Mesothelial cell of epicardium (in vitro differentiated cells): ENCODE results near the gene NANOS1. TPM values are rescaled to one million over a fixed set of nuclear protein-coding genes. Genes with fewer than 3 reads are reported as not detected.

ENCODE experiments used
- DNase-seq, 2 experiments: peaks; one replicate each; pipeline ENCODE4 v3.0.0; 2021; ENCODE audit warnings: low spot score in 2 of 2; ENCODE audit not compliant: unreplicated experiment in 2 of 2
- H3K27ac Mint-ChIP-seq: 2 replicates; pipeline ENCODE4 v1.8.0; 2021; ENCODE audit warnings: mixed read lengths
- H3K27me3 Mint-ChIP-seq: 2 replicates; pipeline ENCODE4 v1.8.0; 2021; ENCODE audit warnings: low read depth, mixed read lengths
- H3K36me3 Mint-ChIP-seq: 2 replicates; pipeline ENCODE4 v1.8.0; 2021; ENCODE audit warnings: mixed read lengths
- H3K4me1 Mint-ChIP-seq: 2 replicates; pipeline ENCODE4 v1.8.0; 2021; ENCODE audit warnings: mixed read lengths
- H3K4me3 Mint-ChIP-seq: 2 replicates; pipeline ENCODE4 v1.8.0; 2021; ENCODE audit warnings: mild to moderate bottlenecking, moderate library complexity, mixed read lengths
- H3K9me3 Mint-ChIP-seq: 2 replicates; pipeline ENCODE4 v1.8.0; 2021; ENCODE audit warnings: mixed read lengths
- CTCF ChIP-seq: fragments of 200-600 bp; sonication (generic); IDR thresholded peaks from one replicate; pipeline ENCODE4 v1.5.0; 2021; ENCODE audit warnings: antibody characterized with exemption; ENCODE audit not compliant: unreplicated experiment
- total RNA-seq: library from RNA; stranded (reverse); gene quantifications from 3 replicates; pipeline ENCODE4 v1.2.1, GENCODE V29; 2021

NANOS1 gene
- total RNA-seq, 1 donor from 2014 or later, result 4.1 TPM

- no peak overlapping the region for H3K27ac Mint-ChIP-seq
- no peaks in the 10 kb centered on the region for H3K4me1 Mint-ChIP-seq
- peaks cover 16% of the 10 kb centered on the region for H3K9me3 Mint-ChIP-seq
- peaks cover 6% of the 10 kb centered on the region for H3K27me3 Mint-ChIP-seq
- peaks cover 5% of the 10 kb centered on the region for H3K36me3 Mint-ChIP-seq
- no peak for TF ChIP-seq CTCF
- no peak for DNase-seq
- no peak overlapping the region for H3K4me3 Mint-ChIP-seq
Measured at GRCh38 chr10:118993214-118993613, 36.3 kb upstream of the NANOS1 start.

GRCh38 chr10:118994321-118994720 lies 35.2 kb upstream of the NANOS1 start:
- TF ChIP-seq CTCF, result no peak
- no peak for DNase-seq
- Mint-ChIP-seq H3K4me3 (no peak overlapping the region), H3K9me3 (peaks cover 11% of the 10 kb centered on the region), H3K27ac (no peak overlapping the region), H3K36me3 (peaks cover 5% of the 10 kb centered on the region), H3K4me1 (no peaks in the 10 kb centered on the region), H3K27me3 (peaks cover 6% of the 10 kb centered on the region)

- Mint-ChIP-seq H3K27me3 (peaks cover 4% of the 10 kb centered on the region), H3K36me3 (peaks cover 5% of the 10 kb centered on the region), H3K27ac (no peak overlapping the region), H3K4me3 (no peak overlapping the region), H3K9me3 (peaks cover 8% of the 10 kb centered on the region), H3K4me1 (no peaks in the 10 kb centered on the region)
- no peak for TF ChIP-seq CTCF
- no peak for DNase-seq
Measured at GRCh38 chr10:118995739-118996138, 33.8 kb upstream of the NANOS1 start.

GRCh38 chr10:118997379-118997778 lies 32.1 kb upstream of the NANOS1 start:
- Mint-ChIP-seq H3K4me1 (no peaks in the 10 kb centered on the region), H3K4me3 (no peak overlapping the region), H3K27me3 (peaks cover 3% of the 10 kb centered on the region), H3K9me3 (peaks cover 8% of the 10 kb centered on the region), H3K36me3 (peaks cover 5% of the 10 kb centered on the region), H3K27ac (no peak overlapping the region)
- no peak for DNase-seq
- no peak for TF ChIP-seq CTCF

GRCh38 chr10:118998183-118998582 lies 31.3 kb upstream of the NANOS1 start:
- no peak for TF ChIP-seq CTCF
- no peak overlapping the region for H3K27ac Mint-ChIP-seq
- peaks cover 5% of the 10 kb centered on the region for H3K36me3 Mint-ChIP-seq
- no peak overlapping the region for H3K4me3 Mint-ChIP-seq
- H3K4me1 Mint-ChIP-seq, result no peaks in the 10 kb centered on the region
- no peaks in the 10 kb centered on the region for H3K27me3 Mint-ChIP-seq
- DNase-seq, result no peak
- H3K9me3 Mint-ChIP-seq, result peaks cover 8% of the 10 kb centered on the region
